Calu3 (cell line): Measurements from ENCODE around the gene TOMM70. TPM values are rescaled to one million over a fixed set of nuclear protein-coding genes. Genes with fewer than 3 reads are reported as not detected.

Source experiments
- BruUV-seq: library from RNA; stranded (reverse); fragments of 400-500 nt; replicated peaks from 2 replicates; lab custom pipeline; 2021; lab: Mats Ljungman, UMichigan
- CTCF ChIA-PET: fragments of 300-600 bp; sonication (Branson Sonifier 250); formaldehyde crosslinking; loops from one replicate; lab custom pipeline; 2022; ENCODE audit warnings: antibody characterized with exemption; lab: Charles Lee
- DNase-seq: peaks from one replicate; pipeline ENCODE4 v3.0.0; 2022
- H3K27ac Mint-ChIP-seq: one replicate; pipeline ENCODE4 v1.8.0; 2022; ENCODE audit warnings: mixed read lengths; ENCODE audit not compliant: unreplicated experiment
- H3K27me3 Mint-ChIP-seq: one replicate; pipeline ENCODE4 v1.8.0; 2022; ENCODE audit warnings: mixed read lengths; ENCODE audit not compliant: unreplicated experiment
- H3K36me3 Mint-ChIP-seq: one replicate; pipeline ENCODE4 v1.8.0; 2022; ENCODE audit warnings: mild to moderate bottlenecking, moderate library complexity, mixed read lengths; ENCODE audit not compliant: insufficient read depth, unreplicated experiment
- H3K4me1 Mint-ChIP-seq: one replicate; pipeline ENCODE4 v1.8.0; 2022; ENCODE audit warnings: mild to moderate bottlenecking, low read depth, mixed read lengths; ENCODE audit not compliant: unreplicated experiment
- H3K4me3 Mint-ChIP-seq: one replicate; pipeline ENCODE4 v1.8.0; 2022; ENCODE audit warnings: mild to moderate bottlenecking, low read depth, moderate library complexity, mixed read lengths; ENCODE audit not compliant: unreplicated experiment
- H3K9me3 Mint-ChIP-seq: one replicate; pipeline ENCODE4 v1.8.0; 2022; ENCODE audit warnings: low read depth, mixed read lengths; ENCODE audit not compliant: unreplicated experiment
- CTCF ChIP-seq: fragments of 200-600 bp; IDR thresholded peaks from one replicate; pipeline ENCODE4 v1.8.0; 2022; ENCODE audit warnings: antibody characterized with exemption; ENCODE audit not compliant: unreplicated experiment
- intact Hi-C: fragments of 100-400 bp; cut with micrococcal nuclease; formaldehyde crosslinking; loops from one replicate; pipeline ENCODE4 v1.10.0; 2022; ENCODE audit not compliant: unreplicated experiment
- total RNA-seq: library from RNA; stranded (reverse); gene quantifications from 2 replicates; pipeline ENCODE4 v1.2.3, GENCODE V29; 2022

The TOMM70 gene
- total RNA-seq, 1 experiment from 2014 or later, result 49.5 TPM

- intact Hi-C loops, result no loop called here
- Mint-ChIP-seq H3K4me3 (no peak overlapping the region), H3K27ac (no peak overlapping the region), H3K36me3 (peaks cover 31% of the 10 kb centered on the region), H3K4me1 (no peaks in the 10 kb centered on the region), H3K27me3 (no peaks in the 10 kb centered on the region), H3K9me3 (no peaks in the 10 kb centered on the region)
- no TSS peak for BruUV-seq
- TF ChIP-seq CTCF, result no peak
- CTCF ChIA-PET, result no interaction called here
- no peak for DNase-seq
Observed at GRCh38 chr3:100368441-100368840, 32.4 kb downstream of the TOMM70 start.

- intact Hi-C loops, result no loop called here
- no peak for TF ChIP-seq CTCF
- no peak overlapping the region for H3K27ac Mint-ChIP-seq
- no peaks in the 10 kb centered on the region for H3K9me3 Mint-ChIP-seq
- no peaks in the 10 kb centered on the region for H3K4me1 Mint-ChIP-seq
- no peak overlapping the region for H3K4me3 Mint-ChIP-seq
- H3K27me3 Mint-ChIP-seq, result no peaks in the 10 kb centered on the region
- peaks cover 30% of the 10 kb centered on the region for H3K36me3 Mint-ChIP-seq
- CTCF ChIA-PET, result no interaction called here
- no peak for DNase-seq
- no TSS peak for BruUV-seq
Observed at GRCh38 chr3:100366424-100366823, 34.5 kb downstream of the TOMM70 start.

GRCh38 chr3:100364421-100364820 lies 36.5 kb downstream of the TOMM70 start:
- no peak for TF ChIP-seq CTCF
- no peak for DNase-seq
- no peak overlapping the region for H3K27ac Mint-ChIP-seq
- no peak overlapping the region for H3K4me3 Mint-ChIP-seq
- BruUV-seq, result no TSS peak
- no peaks in the 10 kb centered on the region for H3K9me3 Mint-ChIP-seq
- H3K27me3 Mint-ChIP-seq, result no peaks in the 10 kb centered on the region
- intact Hi-C loops, result no loop called here
- CTCF ChIA-PET, result no interaction called here
- no peaks in the 10 kb centered on the region for H3K4me1 Mint-ChIP-seq
- H3K36me3 Mint-ChIP-seq, result peaks cover 25% of the 10 kb centered on the region

GRCh38 chr3:100361897-100362296 lies 39.0 kb downstream of the TOMM70 start:
- no peak for TF ChIP-seq CTCF
- CTCF ChIA-PET, result no interaction called here
- Mint-ChIP-seq H3K9me3 (no peaks in the 10 kb centered on the region), H3K4me3 (no peak overlapping the region), H3K27ac (no peak overlapping the region), H3K36me3 (peaks cover 16% of the 10 kb centered on the region), H3K27me3 (no peaks in the 10 kb centered on the region), H3K4me1 (no peaks in the 10 kb centered on the region)
- no peak for DNase-seq
- no TSS peak for BruUV-seq
- intact Hi-C loops, result no loop called here
